Measurements from ENCODE around the gene BCL2A1. TPM values are rescaled to one million over a fixed set of nuclear protein-coding genes. Genes with fewer than 3 reads are reported as not detected.

The BCL2A1 gene
- total RNA-seq, 1 experiment from 2014 or later: 0.44 TPM

DNA sequence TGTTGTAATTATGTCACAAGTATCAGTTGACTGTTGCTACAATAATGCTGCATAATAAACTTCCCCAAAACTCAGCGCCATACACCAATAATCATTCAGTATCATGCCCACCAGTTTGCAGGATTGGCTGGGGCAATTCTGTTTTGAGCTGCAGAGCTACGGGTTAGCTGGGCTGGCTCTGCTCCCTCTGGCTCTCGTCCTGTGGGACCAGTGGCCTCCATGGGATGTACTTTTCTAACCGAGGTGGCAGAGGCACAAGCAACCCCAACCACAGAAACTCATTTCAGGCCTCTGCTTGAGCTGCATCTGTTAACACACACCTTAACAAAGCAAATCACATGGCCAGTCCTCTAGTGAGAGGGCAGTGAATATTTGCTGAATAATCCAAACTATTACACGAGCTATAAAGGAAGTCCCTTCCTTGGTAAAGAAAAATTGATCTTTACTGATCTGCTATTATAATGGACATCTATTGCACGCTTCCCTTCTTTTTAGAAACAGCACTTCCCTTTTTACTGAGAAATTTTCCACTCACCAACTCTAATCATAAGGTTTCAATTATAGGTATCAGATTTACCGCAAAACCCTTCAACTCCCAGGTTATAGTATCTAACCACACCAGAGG lies 10.9 kb upstream of the BCL2A1 start:
- intact Hi-C loops (cut with micrococcal nuclease): no loop called here
- no peak for DNase-seq (ENCODE audit: low read depth, low spot score)
- POLR2A ChIA-PET: no interaction called here
- Histone ChIP-seq H3K9ac (ENCODE audit: low read length) (no peak overlapping the region), H4K20me1 (ENCODE audit: insufficient read depth) (no peaks in the 10 kb centered on the region), H3K79me2 (ENCODE audit: insufficient read depth, low read length) (no peaks in the 10 kb centered on the region), H3K9me3 (ENCODE audit: control insufficient read depth in 1 of 2, insufficient read depth in 1 of 2, low read depth in 1 of 2, low read length in 2 of 2) (no peaks in the 10 kb centered on the region), H3K4me2 (ENCODE audit: low read length) (no peak overlapping the region), H3K9me2 (ENCODE audit: insufficient read depth) (no peaks in the 10 kb centered on the region), H3K4me3 (replicated peaks in 1 of 2; ENCODE audit: low read depth in 1 of 2, low read length in 2 of 2) (no peak overlapping the region), H2AFZ (ENCODE audit: low read depth, low read length, poor library complexity, severe bottlenecking) (no peak overlapping the region), H3K36me3 (ENCODE audit: control insufficient read depth in 1 of 2, insufficient read depth in 2 of 2, low read length in 2 of 2) (no peaks in the 10 kb centered on the region), H3K4me1 (ENCODE audit: control insufficient read depth in 1 of 2, insufficient read depth in 2 of 2, low read length in 2 of 2) (peaks cover 0 to 5% of the 10 kb centered on the region in 2 experiments; a peak in 1 of 4 replicates), H3K27me3 (ENCODE audit: insufficient read depth, low read length) (no peaks in the 10 kb centered on the region), H3K27ac (ENCODE audit: low read depth, low read length) (no peak overlapping the region)
- CTCF ChIA-PET: no interaction called here
- RAD21 ChIA-PET (ENCODE audit: low non-redundant PET in 1 of 2, low total read pairs in 2 of 2, uncharacterized antibody in 2 of 2, unreplicated experiment in 2 of 2): no interaction called here
- BruUV-seq (replicated peaks): no TSS peak
- TF ChIP-seq CBX3 (IDR thresholded peaks at IDR 0.05; ENCODE audit: low read depth) (no peak), SP1 (IDR thresholded peaks at IDR 0.05; ENCODE audit: low read depth) (no peak), ATF3 (IDR thresholded peaks at IDR 0.05) (no peak), ELF1 (IDR thresholded peaks at IDR 0.05; ENCODE audit: borderline replicate concordance, low read depth) (no peak), POLR2A (IDR thresholded peaks at IDR 0.05; ENCODE audit: borderline replicate concordance, extremely low read depth, insufficient read depth, insufficient read length) (no peak), REST (IDR thresholded peaks at IDR 0.05; ENCODE audit: low read depth) (no peak), MAX (IDR thresholded peaks at IDR 0.05) (no peak), SRF (IDR thresholded peaks at IDR 0.05; ENCODE audit: low read depth) (no peak), POLR2AphosphoS5 (IDR thresholded peaks at IDR 0.05; ENCODE audit: low read depth, low read length) (no peak), ZFX (IDR thresholded peaks at IDR 0.05) (no peak), CTCF (IDR thresholded peaks at IDR 0.05 in 2 of 3, conservative IDR thresholded peaks at IDR 0.05 in 1 of 3; ENCODE audit: borderline replicate concordance in 1 of 3, insufficient read depth in 1 of 3, low read depth in 2 of 3, low read length in 2 of 3) (no peak), RAD21 (IDR thresholded peaks at IDR 0.05; ENCODE audit: low read depth) (no peak), EGR1 (IDR thresholded peaks at IDR 0.05; ENCODE audit: low read depth) (no peak), YY1 (IDR thresholded peaks at IDR 0.05; ENCODE audit: extremely low read depth, insufficient replicate concordance, low read depth, low read length) (no peak), EZH2phosphoT487 (IDR thresholded peaks at IDR 0.05; ENCODE audit: borderline replicate concordance) (no peak), ZNF274 (IDR thresholded peaks at IDR 0.05; ENCODE audit: low read depth, low read length) (no peak)
- TF ChIP-seq, protein P1, sequence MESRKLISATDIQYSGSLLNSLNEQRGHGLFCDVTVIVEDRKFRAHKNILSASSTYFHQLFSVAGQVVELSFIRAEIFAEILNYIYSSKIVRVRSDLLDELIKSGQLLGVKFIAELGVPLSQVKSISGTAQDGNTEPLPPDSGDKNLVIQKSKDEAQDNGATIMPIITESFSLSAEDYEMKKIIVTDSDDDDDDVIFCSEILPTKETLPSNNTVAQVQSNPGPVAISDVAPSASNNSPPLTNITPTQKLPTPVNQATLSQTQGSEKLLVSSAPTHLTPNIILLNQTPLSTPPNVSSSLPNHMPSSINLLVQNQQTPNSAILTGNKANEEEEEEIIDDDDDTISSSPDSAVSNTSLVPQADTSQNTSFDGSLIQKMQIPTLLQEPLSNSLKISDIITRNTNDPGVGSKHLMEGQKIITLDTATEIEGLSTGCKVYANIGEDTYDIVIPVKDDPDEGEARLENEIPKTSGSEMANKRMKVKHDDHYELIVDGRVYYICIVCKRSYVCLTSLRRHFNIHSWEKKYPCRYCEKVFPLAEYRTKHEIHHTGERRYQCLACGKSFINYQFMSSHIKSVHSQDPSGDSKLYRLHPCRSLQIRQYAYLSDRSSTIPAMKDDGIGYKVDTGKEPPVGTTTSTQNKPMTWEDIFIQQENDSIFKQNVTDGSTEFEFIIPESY (IDR thresholded peaks at IDR 0.05; ENCODE audit: extremely low read depth, insufficient replicate concordance, low read length): no peak
- no peak for ATAC-seq
